HCT116 (cell line): ENCODE measurements around the gene TBX3. TPM values are rescaled to one million over a fixed set of nuclear protein-coding genes. Genes with fewer than 3 reads are reported as not detected.

Source experiments
- ATAC-seq: fragments of 200-7000 bp; cut with Tn5 transposase; 2 replicates; pipeline ENCODE4 v1.9.1; 2020; ENCODE audit warnings: mild to moderate bottlenecking, moderate library complexity
- BruUV-seq: library from RNA; stranded (reverse); fragments of 400-500 nt; replicated peaks from 2 replicates; lab custom pipeline; 2021; lab: Mats Ljungman, UMichigan
- CTCF ChIA-PET: fragments of 300-600 bp; sonication (Branson Sonifier 250); formaldehyde crosslinking; loops from one replicate; lab custom pipeline; 2021; ENCODE audit warnings: antibody characterized with exemption; lab: Charles Lee
- POLR2A ChIA-PET: fragments of 300-600, 350-600 bp; sonication (Branson Sonifier 250); formaldehyde crosslinking; loops from one replicate; lab custom pipeline; 2021; ENCODE audit warnings: antibody characterized with exemption; lab: Charles Lee
- RAD21 ChIA-PET, 2 experiments: fragments of 300-600 bp; sonication (Branson Sonifier 250); formaldehyde crosslinking; loops; one replicate each; lab custom pipeline; 2023; ENCODE audit warnings: low total read pairs in 2 of 2; ENCODE audit not compliant: uncharacterized antibody in 2 of 2, unreplicated experiment in 2 of 2, low non-redundant PET in 1 of 2; lab: Charles Lee
- DNase-seq: peaks from one replicate; pipeline ENCODE4 v3.0.0-alpha.2; 2010; ENCODE audit warnings: low read depth, low spot score
- H2AFZ ChIP-seq: fragments of 200-600 bp; shearing (Covaris generic), sonication (generic); 2 replicates; pipeline ENCODE4 v1.6.1; 2017; ENCODE audit warnings: low read depth, mixed run types, mixed read lengths, antibody characterized with exemption, low read length; ENCODE audit not compliant: poor library complexity, severe bottlenecking
- H3K27ac ChIP-seq: 2 replicates; pipeline ENCODE4 v1.5.1; 2012; ENCODE audit warnings: low read depth, low read length
- H3K27me3 ChIP-seq: fragments of 200-600 bp; sonication (generic); 2 replicates; pipeline ENCODE4 v1.6.1; 2016; ENCODE audit warnings: mixed run types, low read length, mixed read lengths; ENCODE audit not compliant: insufficient read depth
- H3K36me3 ChIP-seq, 2 experiments: fragments of 200-500 bp in 1 of 2; fragments of 200-600 bp in 1 of 2; sonication (Bioruptor generic) in 1 of 2; sonication (generic) in 1 of 2; 2 replicates each; pipeline versions ENCODE4 v1.5.1 to v1.6.1; 2014 to 2016; ENCODE audit warnings: low read length in 2 of 2, inconsistent platforms in 1 of 2, mixed read lengths in 1 of 2, mixed run types in 1 of 2; ENCODE audit not compliant: insufficient read depth in 2 of 2, control insufficient read depth in 1 of 2
- H3K4me1 ChIP-seq, 2 experiments: fragments of 200-600 bp in 1 of 2; sonication (generic) in 1 of 2; 2 replicates each; pipeline versions ENCODE4 v1.5.1 to v1.6.1; 2012 to 2017; ENCODE audit warnings: low read length in 2 of 2, inconsistent platforms in 1 of 2, mild to moderate bottlenecking in 1 of 2, mixed read lengths in 1 of 2, mixed run types in 1 of 2, moderate library complexity in 1 of 2; ENCODE audit not compliant: insufficient read depth in 2 of 2, control insufficient read depth in 1 of 2
- H3K4me2 ChIP-seq: fragments of 200-600 bp; sonication (generic); 2 replicates; pipeline ENCODE4 v1.6.1; 2017; ENCODE audit warnings: mixed run types, low read length, mixed read lengths
- H3K4me3 ChIP-seq, 2 experiments: fragments of 200-600 bp in 1 of 2; sonication (generic) in 1 of 2; replicated peaks in 1 of 2; 2 replicates each; pipeline ENCODE4 v1.5.1; 2011 to 2016; ENCODE audit warnings: low read length in 2 of 2, control low read depth in 1 of 2, low read depth in 1 of 2, mild to moderate bottlenecking in 1 of 2, mixed read lengths in 1 of 2, mixed run types in 1 of 2
- H3K79me2 ChIP-seq: fragments of 200-600 bp; sonication (generic); 2 replicates; pipeline ENCODE4 v1.6.1; 2017; ENCODE audit warnings: mild to moderate bottlenecking, mixed run types, low read length, moderate library complexity, mixed read lengths; ENCODE audit not compliant: insufficient read depth
- H3K9ac ChIP-seq: fragments of 200-600 bp; sonication (generic); 2 replicates; pipeline ENCODE4 v1.6.1; 2016; ENCODE audit warnings: low read length, mixed read lengths
- H3K9me2 ChIP-seq: fragments of 200-600 bp; sonication (generic), shearing (Covaris generic); 2 replicates; pipeline ENCODE4 v1.6.1; 2017; ENCODE audit warnings: mixed run types, mild to moderate bottlenecking, moderate library complexity; ENCODE audit not compliant: insufficient read depth
- H3K9me3 ChIP-seq, 2 experiments: fragments of 200-500 bp in 1 of 2; fragments of 200-600 bp in 1 of 2; sonication (Bioruptor generic) in 1 of 2; sonication (generic) in 1 of 2; 2 replicates each; pipeline ENCODE4 v1.6.1; 2014 to 2017; ENCODE audit warnings: low read length in 2 of 2, mixed read lengths in 2 of 2, inconsistent platforms in 1 of 2, low read depth in 1 of 2, mild to moderate bottlenecking in 1 of 2, mixed run types in 1 of 2, moderate library complexity in 1 of 2; ENCODE audit not compliant: control insufficient read depth in 1 of 2, insufficient read depth in 1 of 2
- H4K20me1 ChIP-seq: fragments of 200-600 bp; sonication (generic), shearing (Covaris generic); 2 replicates; pipeline ENCODE4 v1.6.1; 2017; ENCODE audit warnings: mixed run types, mild to moderate bottlenecking, moderate library complexity; ENCODE audit not compliant: insufficient read depth
- EZH2 ChIP-seq: fragments of 200-600 bp; sonication (generic); IDR thresholded peaks from 2 replicates; pipeline ENCODE4 v1.6.1; 2017; ENCODE audit warnings: antibody characterized with exemption, mixed run types
- FOSL1 ChIP-seq: IDR thresholded peaks from 2 replicates; pipeline ENCODE4 v1.6.1; 2012; ENCODE audit warnings: low read depth
- JUND ChIP-seq: IDR thresholded peaks from 2 replicates; pipeline ENCODE4 v1.6.1; 2012
- RAD21 ChIP-seq: IDR thresholded peaks from 2 replicates; pipeline ENCODE4 v1.6.1; 2012; ENCODE audit warnings: low read depth, mild to moderate bottlenecking
- SIN3A ChIP-seq: IDR thresholded peaks from 2 replicates; pipeline ENCODE4 v1.6.1; 2012; ENCODE audit warnings: low read depth
- SRF ChIP-seq: IDR thresholded peaks from 2 replicates; pipeline ENCODE4 v1.6.1; 2012; ENCODE audit warnings: low read depth
- YY1 ChIP-seq: IDR thresholded peaks from 2 replicates; pipeline ENCODE4 v1.6.1; 2011; ENCODE audit warnings: low read length, low read depth, moderate library complexity, mild to moderate bottlenecking; ENCODE audit not compliant: insufficient replicate concordance; ENCODE audit errors: extremely low read depth
- intact Hi-C: fragments of 100-400 bp; cut with micrococcal nuclease; formaldehyde crosslinking; loops from 2 replicates; pipeline ENCODE4 v1.10.0; 2022
- total RNA-seq: library from RNA; stranded (reverse); gene quantifications from one replicate; pipeline ENCODE4 v1.2.1, GENCODE V29; 2021; ENCODE audit not compliant: unreplicated experiment
- TF ChIP-seq, protein P1 (sequence below), 3 experiments: fragments of 200-600 bp in 1 of 3; sonication (generic) in 1 of 3; IDR thresholded peaks in 2 of 3; conservative IDR thresholded peaks in 1 of 3; 2 replicates each; pipeline ENCODE4 v1.5.1; 2012 to 2017; ENCODE audit warnings: low read depth in 2 of 3, low read length in 2 of 3, antibody characterized with exemption in 1 of 3, borderline replicate concordance in 1 of 3, control low read depth in 1 of 3, mild to moderate bottlenecking in 1 of 3, mixed read lengths in 1 of 3, mixed run types in 1 of 3, moderate library complexity in 1 of 3; ENCODE audit not compliant: insufficient read depth in 1 of 3

TBX3 gene
- total RNA-seq, 1 experiment from 2014 or later: 12.8 TPM

DNA sequence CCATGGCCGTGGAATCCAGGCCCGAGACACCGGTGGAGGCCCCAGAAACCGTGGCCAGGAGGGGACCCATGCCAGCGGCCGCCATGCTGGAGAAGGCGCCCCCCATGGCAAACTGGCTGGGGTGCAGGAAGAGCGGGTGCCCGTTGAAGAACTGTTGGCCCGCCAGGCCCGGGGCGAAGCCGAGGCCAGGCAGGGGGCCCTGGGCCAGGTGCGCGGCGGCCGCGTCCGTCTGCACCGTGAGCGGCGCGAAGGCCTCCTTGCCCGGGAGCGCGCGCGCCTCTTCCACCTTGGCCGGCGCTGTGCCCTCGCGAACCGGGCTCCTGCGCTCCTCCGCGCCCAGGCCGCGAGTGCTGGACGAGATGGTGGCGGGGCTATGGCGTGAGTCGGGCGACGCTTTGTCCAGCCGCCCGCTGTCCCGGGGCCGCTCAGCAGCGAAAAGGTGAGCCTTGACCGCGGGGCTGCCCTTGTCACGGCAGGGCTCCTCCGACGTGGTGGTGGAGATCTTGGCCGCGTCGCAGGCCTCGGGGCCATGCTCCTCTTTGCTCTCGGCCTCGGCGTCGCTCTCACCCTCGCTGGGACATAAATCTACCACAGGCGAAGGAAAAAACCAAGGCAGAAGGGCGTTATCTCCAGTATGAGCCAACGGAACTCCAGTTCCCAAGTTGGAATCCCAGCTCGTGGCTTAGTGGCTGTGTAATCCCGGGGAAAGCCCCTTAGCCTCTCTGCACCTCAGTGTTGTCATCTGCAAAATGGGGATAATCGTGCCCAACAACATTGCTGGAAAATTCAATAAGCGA lies 9.5 kb downstream of the TBX3 start:
- TF ChIP-seq EZH2 (no peak), FOSL1 (no peak), RAD21 (no peak), YY1 (no peak), SIN3A (no peak), SRF (no peak), JUND (no peak)
- TF ChIP-seq, protein P1, sequence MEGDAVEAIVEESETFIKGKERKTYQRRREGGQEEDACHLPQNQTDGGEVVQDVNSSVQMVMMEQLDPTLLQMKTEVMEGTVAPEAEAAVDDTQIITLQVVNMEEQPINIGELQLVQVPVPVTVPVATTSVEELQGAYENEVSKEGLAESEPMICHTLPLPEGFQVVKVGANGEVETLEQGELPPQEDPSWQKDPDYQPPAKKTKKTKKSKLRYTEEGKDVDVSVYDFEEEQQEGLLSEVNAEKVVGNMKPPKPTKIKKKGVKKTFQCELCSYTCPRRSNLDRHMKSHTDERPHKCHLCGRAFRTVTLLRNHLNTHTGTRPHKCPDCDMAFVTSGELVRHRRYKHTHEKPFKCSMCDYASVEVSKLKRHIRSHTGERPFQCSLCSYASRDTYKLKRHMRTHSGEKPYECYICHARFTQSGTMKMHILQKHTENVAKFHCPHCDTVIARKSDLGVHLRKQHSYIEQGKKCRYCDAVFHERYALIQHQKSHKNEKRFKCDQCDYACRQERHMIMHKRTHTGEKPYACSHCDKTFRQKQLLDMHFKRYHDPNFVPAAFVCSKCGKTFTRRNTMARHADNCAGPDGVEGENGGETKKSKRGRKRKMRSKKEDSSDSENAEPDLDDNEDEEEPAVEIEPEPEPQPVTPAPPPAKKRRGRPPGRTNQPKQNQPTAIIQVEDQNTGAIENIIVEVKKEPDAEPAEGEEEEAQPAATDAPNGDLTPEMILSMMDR (IDR thresholded peaks at IDR 0.05 in 2 of 3, conservative IDR thresholded peaks at IDR 0.05 in 1 of 3; ENCODE audit: borderline replicate concordance in 1 of 3, insufficient read depth in 1 of 3, low read depth in 2 of 3, low read length in 2 of 3): no peak
- H4K20me1 ChIP-seq: no peaks in the 10 kb centered on the region
- no peaks in the 10 kb centered on the region for H3K4me1 ChIP-seq
- H3K27ac ChIP-seq: no peak overlapping the region
- DNase-seq (no peak), ATAC-seq (no peak)
- no peak overlapping the region for H3K9ac ChIP-seq
- BruUV-seq: no TSS peak
- CTCF ChIA-PET: no interaction called here
- no peaks in the 10 kb centered on the region for H3K9me2 ChIP-seq
- peaks cover 3 to 16% of the 10 kb centered on the region in 2 experiments; a peak in 2 of 4 replicates for H3K36me3 ChIP-seq
- H3K79me2 ChIP-seq: no peaks in the 10 kb centered on the region
- intact Hi-C loops: no loop called here
- no peaks in the 10 kb centered on the region for H3K9me3 ChIP-seq
- H2AFZ ChIP-seq: no peak overlapping the region
- RAD21 ChIA-PET: interaction anchor here in 1 of 2 experiments (0.8 kb wide), 1 partner anchor 12 kb away, joined by 4 read pairs; no protein-coding TSS in a partner anchor
- POLR2A ChIA-PET: interaction anchor here (1.2 kb wide), 1 partner anchor 10 kb away, joined by 3 read pairs; the partner anchor contains the start of gene TBX3
- no peaks in the 10 kb centered on the region for H3K27me3 ChIP-seq
- H3K4me2 ChIP-seq: no peak overlapping the region
- H3K4me3 ChIP-seq: no peak overlapping the region
